HCT116 (cell line): ENCODE results near the gene SH3GL3. TPM values are rescaled to one million over a fixed set of nuclear protein-coding genes. Genes with fewer than 3 reads are reported as not detected.

Experiments used
- ATAC-seq: fragments of 200-7000 bp; cut with Tn5 transposase; 2 replicates; pipeline ENCODE4 v1.9.1; 2020; ENCODE audit warnings: mild to moderate bottlenecking, moderate library complexity
- BruUV-seq: library from RNA; stranded (reverse); fragments of 400-500 nt; replicated peaks from 2 replicates; lab custom pipeline; 2021; lab: Mats Ljungman, UMichigan
- CTCF ChIA-PET: fragments of 300-600 bp; sonication (Branson Sonifier 250); formaldehyde crosslinking; loops from one replicate; lab custom pipeline; 2021; ENCODE audit warnings: antibody characterized with exemption; lab: Charles Lee
- POLR2A ChIA-PET: fragments of 300-600, 350-600 bp; sonication (Branson Sonifier 250); formaldehyde crosslinking; loops from one replicate; lab custom pipeline; 2021; ENCODE audit warnings: antibody characterized with exemption; lab: Charles Lee
- RAD21 ChIA-PET, 2 experiments: fragments of 300-600 bp; sonication (Branson Sonifier 250); formaldehyde crosslinking; loops; one replicate each; lab custom pipeline; 2023; ENCODE audit warnings: low total read pairs in 2 of 2; ENCODE audit not compliant: uncharacterized antibody in 2 of 2, unreplicated experiment in 2 of 2, low non-redundant PET in 1 of 2; lab: Charles Lee
- DNase-seq: peaks from one replicate; pipeline ENCODE4 v3.0.0-alpha.2; 2010; ENCODE audit warnings: low read depth, low spot score
- H2AFZ ChIP-seq: fragments of 200-600 bp; shearing (Covaris generic), sonication (generic); 2 replicates; pipeline ENCODE4 v1.6.1; 2017; ENCODE audit warnings: low read depth, mixed run types, mixed read lengths, antibody characterized with exemption, low read length; ENCODE audit not compliant: poor library complexity, severe bottlenecking
- H3K27ac ChIP-seq: 2 replicates; pipeline ENCODE4 v1.5.1; 2012; ENCODE audit warnings: low read depth, low read length
- H3K27me3 ChIP-seq: fragments of 200-600 bp; sonication (generic); 2 replicates; pipeline ENCODE4 v1.6.1; 2016; ENCODE audit warnings: mixed run types, low read length, mixed read lengths; ENCODE audit not compliant: insufficient read depth
- H3K36me3 ChIP-seq, 2 experiments: fragments of 200-500 bp in 1 of 2; fragments of 200-600 bp in 1 of 2; sonication (Bioruptor generic) in 1 of 2; sonication (generic) in 1 of 2; 2 replicates each; pipeline versions ENCODE4 v1.5.1 to v1.6.1; 2014 to 2016; ENCODE audit warnings: low read length in 2 of 2, inconsistent platforms in 1 of 2, mixed read lengths in 1 of 2, mixed run types in 1 of 2; ENCODE audit not compliant: insufficient read depth in 2 of 2, control insufficient read depth in 1 of 2
- H3K4me1 ChIP-seq, 2 experiments: fragments of 200-600 bp in 1 of 2; sonication (generic) in 1 of 2; 2 replicates each; pipeline versions ENCODE4 v1.5.1 to v1.6.1; 2012 to 2017; ENCODE audit warnings: low read length in 2 of 2, inconsistent platforms in 1 of 2, mild to moderate bottlenecking in 1 of 2, mixed read lengths in 1 of 2, mixed run types in 1 of 2, moderate library complexity in 1 of 2; ENCODE audit not compliant: insufficient read depth in 2 of 2, control insufficient read depth in 1 of 2
- H3K4me2 ChIP-seq: fragments of 200-600 bp; sonication (generic); 2 replicates; pipeline ENCODE4 v1.6.1; 2017; ENCODE audit warnings: mixed run types, low read length, mixed read lengths
- H3K4me3 ChIP-seq, 2 experiments: fragments of 200-600 bp in 1 of 2; sonication (generic) in 1 of 2; replicated peaks in 1 of 2; 2 replicates each; pipeline ENCODE4 v1.5.1; 2011 to 2016; ENCODE audit warnings: low read length in 2 of 2, control low read depth in 1 of 2, low read depth in 1 of 2, mild to moderate bottlenecking in 1 of 2, mixed read lengths in 1 of 2, mixed run types in 1 of 2
- H3K79me2 ChIP-seq: fragments of 200-600 bp; sonication (generic); 2 replicates; pipeline ENCODE4 v1.6.1; 2017; ENCODE audit warnings: mild to moderate bottlenecking, mixed run types, low read length, moderate library complexity, mixed read lengths; ENCODE audit not compliant: insufficient read depth
- H3K9ac ChIP-seq: fragments of 200-600 bp; sonication (generic); 2 replicates; pipeline ENCODE4 v1.6.1; 2016; ENCODE audit warnings: low read length, mixed read lengths
- H3K9me2 ChIP-seq: fragments of 200-600 bp; sonication (generic), shearing (Covaris generic); 2 replicates; pipeline ENCODE4 v1.6.1; 2017; ENCODE audit warnings: mixed run types, mild to moderate bottlenecking, moderate library complexity; ENCODE audit not compliant: insufficient read depth
- H3K9me3 ChIP-seq, 2 experiments: fragments of 200-500 bp in 1 of 2; fragments of 200-600 bp in 1 of 2; sonication (Bioruptor generic) in 1 of 2; sonication (generic) in 1 of 2; 2 replicates each; pipeline ENCODE4 v1.6.1; 2014 to 2017; ENCODE audit warnings: low read length in 2 of 2, mixed read lengths in 2 of 2, inconsistent platforms in 1 of 2, low read depth in 1 of 2, mild to moderate bottlenecking in 1 of 2, mixed run types in 1 of 2, moderate library complexity in 1 of 2; ENCODE audit not compliant: control insufficient read depth in 1 of 2, insufficient read depth in 1 of 2
- H4K20me1 ChIP-seq: fragments of 200-600 bp; sonication (generic), shearing (Covaris generic); 2 replicates; pipeline ENCODE4 v1.6.1; 2017; ENCODE audit warnings: mixed run types, mild to moderate bottlenecking, moderate library complexity; ENCODE audit not compliant: insufficient read depth
- CBX3 ChIP-seq: IDR thresholded peaks from 2 replicates; pipeline ENCODE4 v1.6.1; 2012; ENCODE audit warnings: low read depth
- CTCF ChIP-seq, 3 experiments: fragments of 200-600 bp in 1 of 3; sonication (generic) in 1 of 3; IDR thresholded peaks in 2 of 3; conservative IDR thresholded peaks in 1 of 3; 2 replicates each; pipeline ENCODE4 v1.5.1; 2012 to 2017; ENCODE audit warnings: low read depth in 2 of 3, low read length in 2 of 3, antibody characterized with exemption in 1 of 3, borderline replicate concordance in 1 of 3, control low read depth in 1 of 3, mild to moderate bottlenecking in 1 of 3, mixed read lengths in 1 of 3, mixed run types in 1 of 3, moderate library complexity in 1 of 3; ENCODE audit not compliant: insufficient read depth in 1 of 3
- ELF1 ChIP-seq: IDR thresholded peaks from 2 replicates; pipeline ENCODE4 v1.6.1; 2012; ENCODE audit warnings: low read depth, borderline replicate concordance
- EZH2 ChIP-seq: fragments of 200-600 bp; sonication (generic); IDR thresholded peaks from 2 replicates; pipeline ENCODE4 v1.6.1; 2017; ENCODE audit warnings: antibody characterized with exemption, mixed run types
- EZH2phosphoT487 ChIP-seq: fragments of 200-600 bp; IDR thresholded peaks from 2 replicates; pipeline ENCODE4 v1.6.1; 2018; ENCODE audit warnings: antibody characterized with exemption, borderline replicate concordance
- FOSL1 ChIP-seq: IDR thresholded peaks from 2 replicates; pipeline ENCODE4 v1.6.1; 2012; ENCODE audit warnings: low read depth
- JUND ChIP-seq: IDR thresholded peaks from 2 replicates; pipeline ENCODE4 v1.6.1; 2012
- MAX ChIP-seq: IDR thresholded peaks from 2 replicates; pipeline ENCODE4 v1.6.1; 2012
- POLR2A ChIP-seq: IDR thresholded peaks from 2 replicates; pipeline ENCODE4 v1.7.0; 2011; ENCODE audit warnings: borderline replicate concordance; ENCODE audit not compliant: insufficient read depth, insufficient read length; ENCODE audit errors: extremely low read depth
- POLR2AphosphoS5 ChIP-seq: IDR thresholded peaks from 2 replicates; pipeline ENCODE4 v1.6.1; 2011; ENCODE audit warnings: mild to moderate bottlenecking, low read depth, low read length, moderate library complexity
- SIN3A ChIP-seq: IDR thresholded peaks from 2 replicates; pipeline ENCODE4 v1.6.1; 2012; ENCODE audit warnings: low read depth
- SP1 ChIP-seq: IDR thresholded peaks from 2 replicates; pipeline ENCODE4 v1.6.1; 2012; ENCODE audit warnings: low read depth
- SRF ChIP-seq: IDR thresholded peaks from 2 replicates; pipeline ENCODE4 v1.6.1; 2012; ENCODE audit warnings: low read depth
- TCF7L2 ChIP-seq: IDR thresholded peaks from 2 replicates; pipeline ENCODE4 v1.7.0; 2011; ENCODE audit warnings: borderline replicate concordance, inconsistent platforms; ENCODE audit not compliant: insufficient read depth, insufficient read length; ENCODE audit errors: extremely low read depth
- YY1 ChIP-seq: IDR thresholded peaks from 2 replicates; pipeline ENCODE4 v1.6.1; 2011; ENCODE audit warnings: low read length, low read depth, moderate library complexity, mild to moderate bottlenecking; ENCODE audit not compliant: insufficient replicate concordance; ENCODE audit errors: extremely low read depth
- ZBTB33 ChIP-seq: IDR thresholded peaks from 2 replicates; pipeline ENCODE4 v1.6.1; 2011; ENCODE audit warnings: mild to moderate bottlenecking, low read length, moderate library complexity; ENCODE audit not compliant: insufficient replicate concordance; ENCODE audit errors: extremely low read depth
- ZFX ChIP-seq: fragments of 450-650 bp; IDR thresholded peaks from 2 replicates; pipeline ENCODE4 v1.6.1; 2017
- ZNF274 ChIP-seq: fragments of 200-500 bp; sonication (Bioruptor generic); IDR thresholded peaks from 2 replicates; pipeline ENCODE4 v1.6.1; 2014; ENCODE audit warnings: mild to moderate bottlenecking, low read depth, low read length, inconsistent platforms
- intact Hi-C: fragments of 100-400 bp; cut with micrococcal nuclease; formaldehyde crosslinking; loops from 2 replicates; pipeline ENCODE4 v1.10.0; 2022
- total RNA-seq: library from RNA; stranded (reverse); gene quantifications from one replicate; pipeline ENCODE4 v1.2.1, GENCODE V29; 2021; ENCODE audit not compliant: unreplicated experiment
- TF ChIP-seq, protein P1 (sequence below): IDR thresholded peaks from 2 replicates; pipeline ENCODE4 v1.6.1; 2012; ENCODE audit warnings: low read depth

SH3GL3 gene
- total RNA-seq, 1 experiment from 2014 or later = 1.3 TPM

DNA sequence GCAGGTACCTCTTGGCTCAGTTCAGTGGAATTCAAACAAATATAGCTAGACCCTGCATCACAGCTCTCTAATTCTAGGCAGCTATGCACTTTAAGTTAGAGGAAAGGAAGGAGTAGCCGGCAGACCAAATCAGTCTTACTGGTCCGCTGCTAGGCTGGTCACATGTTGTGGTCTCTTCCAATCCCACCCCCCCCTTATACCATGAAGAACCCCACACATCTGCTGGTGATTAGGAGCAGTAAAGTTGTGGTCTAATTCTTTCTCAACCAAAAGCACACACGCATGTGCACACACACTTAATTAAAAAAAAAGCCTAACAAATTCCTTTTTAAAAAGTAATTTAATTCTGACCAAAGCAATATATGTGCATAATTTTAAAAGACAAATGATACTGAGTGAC lies 16.7 kb upstream of the SH3GL3 start:
- H2AFZ ChIP-seq = no peak overlapping the region
- H3K27me3 ChIP-seq = no peaks in the 10 kb centered on the region
- H4K20me1 ChIP-seq = no peaks in the 10 kb centered on the region
- no peak overlapping the region for H3K9ac ChIP-seq
- no peaks in the 10 kb centered on the region for H3K9me3 ChIP-seq
- ChIA-PET POLR2A (no interaction called here), CTCF (interaction anchor here (2.7 kb wide), 1 partner anchor 182 kb away, joined by 10 read pairs; no protein-coding TSS in a partner anchor), RAD21 (no interaction called here)
- intact Hi-C loops = no loop called here
- no peaks in the 10 kb centered on the region for H3K4me1 ChIP-seq
- TF ChIP-seq ZFX = no peak
- TF ChIP-seq POLR2AphosphoS5 = no peak
- TF ChIP-seq SP1 = no peak
- no peak for TF ChIP-seq SRF
- TF ChIP-seq FOSL1 = no peak
- TF ChIP-seq POLR2A = no peak
- no peak for TF ChIP-seq ELF1
- TF ChIP-seq SIN3A = no peak
- no peak for TF ChIP-seq TCF7L2
- no peak for TF ChIP-seq ZNF274
- TF ChIP-seq CTCF (IDR thresholded peaks at IDR 0.05 in 2 of 3, conservative IDR thresholded peaks at IDR 0.05 in 1 of 3; ENCODE audit: borderline replicate concordance in 1 of 3, insufficient read depth in 1 of 3, low read depth in 2 of 3, low read length in 2 of 3) = no peak
- TF ChIP-seq EZH2 = no peak
- TF ChIP-seq, protein P1, sequence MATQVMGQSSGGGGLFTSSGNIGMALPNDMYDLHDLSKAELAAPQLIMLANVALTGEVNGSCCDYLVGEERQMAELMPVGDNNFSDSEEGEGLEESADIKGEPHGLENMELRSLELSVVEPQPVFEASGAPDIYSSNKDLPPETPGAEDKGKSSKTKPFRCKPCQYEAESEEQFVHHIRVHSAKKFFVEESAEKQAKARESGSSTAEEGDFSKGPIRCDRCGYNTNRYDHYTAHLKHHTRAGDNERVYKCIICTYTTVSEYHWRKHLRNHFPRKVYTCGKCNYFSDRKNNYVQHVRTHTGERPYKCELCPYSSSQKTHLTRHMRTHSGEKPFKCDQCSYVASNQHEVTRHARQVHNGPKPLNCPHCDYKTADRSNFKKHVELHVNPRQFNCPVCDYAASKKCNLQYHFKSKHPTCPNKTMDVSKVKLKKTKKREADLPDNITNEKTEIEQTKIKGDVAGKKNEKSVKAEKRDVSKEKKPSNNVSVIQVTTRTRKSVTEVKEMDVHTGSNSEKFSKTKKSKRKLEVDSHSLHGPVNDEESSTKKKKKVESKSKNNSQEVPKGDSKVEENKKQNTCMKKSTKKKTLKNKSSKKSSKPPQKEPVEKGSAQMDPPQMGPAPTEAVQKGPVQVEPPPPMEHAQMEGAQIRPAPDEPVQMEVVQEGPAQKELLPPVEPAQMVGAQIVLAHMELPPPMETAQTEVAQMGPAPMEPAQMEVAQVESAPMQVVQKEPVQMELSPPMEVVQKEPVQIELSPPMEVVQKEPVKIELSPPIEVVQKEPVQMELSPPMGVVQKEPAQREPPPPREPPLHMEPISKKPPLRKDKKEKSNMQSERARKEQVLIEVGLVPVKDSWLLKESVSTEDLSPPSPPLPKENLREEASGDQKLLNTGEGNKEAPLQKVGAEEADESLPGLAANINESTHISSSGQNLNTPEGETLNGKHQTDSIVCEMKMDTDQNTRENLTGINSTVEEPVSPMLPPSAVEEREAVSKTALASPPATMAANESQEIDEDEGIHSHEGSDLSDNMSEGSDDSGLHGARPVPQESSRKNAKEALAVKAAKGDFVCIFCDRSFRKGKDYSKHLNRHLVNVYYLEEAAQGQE = no peak
- TF ChIP-seq MAX = no peak
- TF ChIP-seq EZH2phosphoT487 = no peak
- TF ChIP-seq YY1 = no peak
- TF ChIP-seq CBX3 = no peak
- TF ChIP-seq JUND = no peak
- no peak for TF ChIP-seq ZBTB33
- H3K27ac ChIP-seq = no peak overlapping the region
- H3K36me3 ChIP-seq = no peaks in the 10 kb centered on the region
- no TSS peak for BruUV-seq
- H3K4me2 ChIP-seq = no peak overlapping the region
- H3K79me2 ChIP-seq = no peaks in the 10 kb centered on the region
- H3K9me2 ChIP-seq = no peaks in the 10 kb centered on the region
- ATAC-seq (no peak), DNase-seq (no peak)
- H3K4me3 ChIP-seq = no peak overlapping the region
